IMR-90 (cell line): ENCODE data around the gene THOP1. TPM values are rescaled to one million over a fixed set of nuclear protein-coding genes. Genes with fewer than 3 reads are reported as not detected.

Experiments
- ATAC-seq: fragments of 200-7000 bp; cut with Tn5 transposase; 2 replicates; pipeline ENCODE4 v1.9.1; 2020; ENCODE audit warnings: low read depth, mild to moderate bottlenecking, moderate library complexity
- BruUV-seq: library from RNA; stranded (reverse); fragments of 400-500 nt; replicated peaks from 2 replicates; lab custom pipeline; 2021; lab: Mats Ljungman, UMichigan
- CTCF ChIA-PET: fragments of 300-600 bp; formaldehyde crosslinking; extraction: SDS; loops from one replicate; lab custom pipeline; 2021; ENCODE audit warnings: antibody characterized with exemption; lab: Yijun Ruan, JAX
- POLR2A ChIA-PET: fragments of 300-600 bp; sonication (Branson Sonifier 250); formaldehyde crosslinking; loops from one replicate; lab custom pipeline; 2022; ENCODE audit warnings: antibody characterized with exemption; ENCODE audit not compliant: unreplicated experiment; lab: Charles Lee
- DNase-seq: peaks from one replicate; pipeline ENCODE4 v3.0.0; 2013
- H2AFZ ChIP-seq: replicated peaks from 2 replicates; pipeline ENCODE3; 2013; ENCODE audit warnings: low read length, mild to moderate bottlenecking; ENCODE audit not compliant: poor library complexity
- H2AK5ac ChIP-seq: 2 replicates; pipeline ENCODE4 v1.6.1; 2013; ENCODE audit warnings: low read depth, low read length, inconsistent platforms
- H2AK9ac ChIP-seq: replicated peaks from 2 replicates; pipeline ENCODE3; 2013; ENCODE audit warnings: mild to moderate bottlenecking, low read depth, low read length, moderate library complexity; ENCODE audit not compliant: poor library complexity
- H2BK120ac ChIP-seq: 2 replicates; pipeline ENCODE4 v1.6.1; 2013; ENCODE audit warnings: low read depth, low read length, inconsistent platforms
- H2BK15ac ChIP-seq: 3 replicates; pipeline ENCODE4 v1.6.1; 2013; ENCODE audit warnings: low read depth, low read length, inconsistent platforms
- H2BK20ac ChIP-seq: 2 replicates; pipeline ENCODE4 v1.6.1; 2013; ENCODE audit warnings: low read depth, mild to moderate bottlenecking, inconsistent platforms, low read length, moderate library complexity
- H2BK5ac ChIP-seq: 2 replicates; pipeline ENCODE4 v1.6.1; 2013; ENCODE audit warnings: mild to moderate bottlenecking, low read depth, low read length, inconsistent platforms; ENCODE audit not compliant: poor library complexity, severe bottlenecking
- H3K14ac ChIP-seq: replicated peaks from 2 replicates; pipeline ENCODE4 v1.6.1; 2013; ENCODE audit warnings: low read depth, low read length, inconsistent platforms
- H3K18ac ChIP-seq: 2 replicates; pipeline ENCODE4 v1.6.1; 2013; ENCODE audit warnings: low read depth, low read length, control low read depth
- H3K23ac ChIP-seq: 2 replicates; pipeline ENCODE4 v1.6.1; 2013; ENCODE audit warnings: low read depth, low read length, inconsistent platforms
- H3K27ac ChIP-seq: 2 replicates; pipeline ENCODE4 v1.5.1; 2013; ENCODE audit warnings: mild to moderate bottlenecking, control low read depth, low read length; ENCODE audit not compliant: insufficient read depth
- H3K27me3 ChIP-seq: 2 replicates; pipeline ENCODE4 v1.6.1; 2013; ENCODE audit warnings: low read length; ENCODE audit not compliant: control insufficient read depth, insufficient read depth
- H3K36me3 ChIP-seq: 2 replicates; pipeline ENCODE4 v1.6.1; 2013; ENCODE audit warnings: low read length, mixed read lengths; ENCODE audit not compliant: control insufficient read depth, insufficient read depth
- H3K4ac ChIP-seq: 2 replicates; pipeline ENCODE4 v1.6.1; 2013; ENCODE audit warnings: low read depth, low read length, inconsistent platforms
- H3K4me1 ChIP-seq: 2 replicates; pipeline ENCODE4 v1.6.1; 2013; ENCODE audit warnings: low read length, mixed read lengths; ENCODE audit not compliant: control insufficient read depth, insufficient read depth
- H3K4me2 ChIP-seq: 2 replicates; pipeline ENCODE4 v1.6.1; 2013; ENCODE audit warnings: low read depth, mild to moderate bottlenecking, control low read depth, low read length, moderate library complexity
- H3K4me3 ChIP-seq: 2 replicates; pipeline ENCODE4 v1.5.1; 2013; ENCODE audit warnings: low read depth, mild to moderate bottlenecking, control low read depth, low read length, moderate library complexity; ENCODE audit not compliant: insufficient read depth
- H3K56ac ChIP-seq: 2 replicates; pipeline ENCODE4 v1.6.1; 2013; ENCODE audit warnings: low read length, inconsistent platforms; ENCODE audit not compliant: insufficient read depth; ENCODE audit errors: extremely low read depth
- H3K79me1 ChIP-seq, 2 experiments: 2 replicates each; pipeline ENCODE4 v1.6.1; 2013; ENCODE audit warnings: low read length in 2 of 2, inconsistent platforms in 1 of 2, low read depth in 1 of 2
- H3K9ac ChIP-seq: 2 replicates; pipeline ENCODE4 v1.6.1; 2013; ENCODE audit warnings: low read depth, low read length, control low read depth
- H3K9me1 ChIP-seq: 2 replicates; pipeline ENCODE4 v1.6.1; 2013; ENCODE audit warnings: low read length, inconsistent platforms; ENCODE audit not compliant: insufficient read depth
- H3K9me3 ChIP-seq: 2 replicates; pipeline ENCODE4 v1.6.1; 2013; ENCODE audit warnings: low read length; ENCODE audit not compliant: control insufficient read depth, insufficient read depth
- H4K20me1 ChIP-seq: 2 replicates; pipeline ENCODE4 v1.6.1; 2013; ENCODE audit warnings: low read length, inconsistent platforms; ENCODE audit not compliant: insufficient read depth
- H4K5ac ChIP-seq: 2 replicates; pipeline ENCODE4 v1.6.1; 2013; ENCODE audit warnings: mild to moderate bottlenecking, low read depth, low read length, control low read depth
- H4K8ac ChIP-seq, 2 experiments: 2 replicates each; pipeline ENCODE4 v1.6.1; 2013; ENCODE audit warnings: low read depth in 2 of 2, low read length in 2 of 2, control low read depth in 1 of 2, inconsistent platforms in 1 of 2
- H4K91ac ChIP-seq: 2 replicates; pipeline ENCODE4 v1.6.1; 2013; ENCODE audit warnings: low read depth, low read length, inconsistent platforms; ENCODE audit not compliant: insufficient read depth
- BHLHE40 ChIP-seq: fragments of 150-350 bp; IDR thresholded peaks from 2 replicates; pipeline ENCODE4 v1.6.1; 2016; ENCODE audit warnings: mild to moderate bottlenecking, low read depth, low read length
- CEBPB ChIP-seq: IDR thresholded peaks from 2 replicates; pipeline ENCODE4 v1.6.1; 2012; ENCODE audit warnings: low read depth, low read length, improper control_type of control experiment
- CTCF ChIP-seq: conservative IDR thresholded peaks from 2 replicates; pipeline ENCODE4 v1.5.1; 2012; ENCODE audit warnings: mild to moderate bottlenecking, low read depth, low read length, improper control_type of control experiment
- FOS ChIP-seq: fragments of 150-350 bp; IDR thresholded peaks from 2 replicates; pipeline ENCODE4 v1.6.1; 2016; ENCODE audit warnings: low read depth, low read length
- MAZ ChIP-seq: IDR thresholded peaks from 2 replicates; pipeline ENCODE4 v1.6.1; 2012; ENCODE audit warnings: low read depth, mild to moderate bottlenecking, low read length, improper control_type of control experiment, moderate library complexity, borderline replicate concordance
- MXI1 ChIP-seq: IDR thresholded peaks from 2 replicates; pipeline ENCODE4 v1.6.1; 2012; ENCODE audit warnings: low read depth, mild to moderate bottlenecking, low read length, moderate library complexity, borderline replicate concordance
- NFE2L2 ChIP-seq: fragments of 150-350 bp; IDR thresholded peaks from 2 replicates; pipeline ENCODE4 v1.6.1; 2016; ENCODE audit warnings: low read depth, mild to moderate bottlenecking, low read length
- POLR2A ChIP-seq: IDR thresholded peaks from 2 replicates; pipeline ENCODE4 v1.6.1; 2012; ENCODE audit warnings: mild to moderate bottlenecking, low read depth, low read length
- RAD21 ChIP-seq: IDR thresholded peaks from 2 replicates; pipeline ENCODE4 v1.6.1; 2012; ENCODE audit warnings: low read length, improper control_type of control experiment
- RCOR1 ChIP-seq: IDR thresholded peaks from 2 replicates; pipeline ENCODE4 v1.6.1; 2012; ENCODE audit warnings: mild to moderate bottlenecking, low read length, improper control_type of control experiment; ENCODE audit not compliant: insufficient replicate concordance
- RFX5 ChIP-seq: IDR thresholded peaks from 2 replicates; pipeline ENCODE4 v1.8.0; 2012; ENCODE audit warnings: low read depth, mild to moderate bottlenecking, low read length, moderate library complexity
- SMC3 ChIP-seq: fragments of 150-350 bp; IDR thresholded peaks from 2 replicates; pipeline ENCODE4 v1.6.1; 2016; ENCODE audit warnings: low read depth, mild to moderate bottlenecking, antibody characterized with exemption, low read length, moderate library complexity
- WGBS, 2 experiments: methylation state at CpG; one replicate each; pipeline versions ENCODE4 v1.1.5 to v1.1.7; 2013; ENCODE audit warnings: missing lambda C conversion rate in 2 of 2; ENCODE audit not compliant: insufficient read length in 1 of 2; ENCODE audit errors: extremely low coverage in 2 of 2; 5-methylcytosine and 5-hydroxymethylcytosine counted together
- dilution Hi-C: fragments of 300-500 bp; cut with HindIII; formaldehyde crosslinking; loops from one replicate; pipeline ENCODE4 v1.14.3; 2018; ENCODE audit warnings: low sequenced_read_pairs; ENCODE audit not compliant: unreplicated experiment
- in situ Hi-C: fragments of 300-500 bp; cut with MboI; formaldehyde crosslinking; loops from 3 replicates; pipeline ENCODE4 v1.14.3; 2019; ENCODE audit warnings: low sequenced_read_pairs, inconsistent platforms, mixed read lengths
- intact Hi-C: fragments of 100-400 bp; cut with micrococcal nuclease; formaldehyde crosslinking; loops from 2 replicates; pipeline ENCODE4 v1.10.0; 2022
- polyA plus RNA-seq, 3 experiments: library from polyadenylated mRNA; depleted of rRNA; stranded (reverse); fragments of >200 nt; gene quantifications; 2 replicates each; pipeline ENCODE4 v1.2.3, GENCODE V29; 2012; ENCODE audit warnings: low replicate concordance in 1 of 3
- total RNA-seq: library from RNA; depleted of rRNA; stranded (reverse); fragments of >200 nt; gene quantifications from 2 replicates; pipeline ENCODE4 v1.2.3, GENCODE V29; 2012
- TF ChIP-seq, protein P1 (sequence below): fragments of 150-350 bp; IDR thresholded peaks from 2 replicates; pipeline ENCODE4 v1.6.1; 2016; ENCODE audit warnings: low read depth, mild to moderate bottlenecking, low read length, moderate library complexity, borderline replicate concordance
- TF ChIP-seq, protein P2 (sequence below): fragments of 150-350 bp; IDR thresholded peaks from 2 replicates; pipeline ENCODE4 v1.6.1; 2017; ENCODE audit warnings: mild to moderate bottlenecking, antibody characterized with exemption, low read length, low read depth

THOP1 gene
- total and polyA plus RNA-seq, 2 of the 4 experiments (the other 2 are of a cell fraction): 57.5 to 91.9 TPM

- ChIA-PET POLR2A (no interaction called here), CTCF (no interaction called here)
- Histone ChIP-seq H3K18ac (no peak overlapping the region), H3K79me1 (peaks cover 35 to 61% of the 10 kb centered on the region in 2 experiments), H3K4ac (no peak overlapping the region), H4K5ac (no peak overlapping the region), H4K20me1 (no peaks in the 10 kb centered on the region), H4K8ac (no peak overlapping the region), H3K23ac (no peak overlapping the region), H3K9me1 (no peaks in the 10 kb centered on the region), H3K4me1 (peaks cover 5% of the 10 kb centered on the region), H3K27ac (no peak overlapping the region), H3K36me3 (peaks cover 16% of the 10 kb centered on the region), H3K56ac (no peak overlapping the region), H4K91ac (no peak overlapping the region), H2AFZ (no peak overlapping the region), H2AK5ac (no peak overlapping the region), H2BK20ac (no peak overlapping the region), H2AK9ac (no peak overlapping the region), H3K14ac (no peak overlapping the region), H3K4me3 (no peak overlapping the region), H3K27me3 (no peaks in the 10 kb centered on the region), H2BK120ac (no peak overlapping the region), H3K9ac (no peak overlapping the region), H2BK5ac (no peak overlapping the region), H3K9me3 (peaks cover 39% of the 10 kb centered on the region), H3K4me2 (no peak overlapping the region), H2BK15ac (no peak overlapping the region)
- intact Hi-C loops (no loop called here), in situ Hi-C loops (no loop called here), dilution Hi-C loops (no loop called here)
- ATAC-seq (no peak), DNase-seq (no peak)
- no peak for TF ChIP-seq FOS
- TF ChIP-seq, protein P1, sequence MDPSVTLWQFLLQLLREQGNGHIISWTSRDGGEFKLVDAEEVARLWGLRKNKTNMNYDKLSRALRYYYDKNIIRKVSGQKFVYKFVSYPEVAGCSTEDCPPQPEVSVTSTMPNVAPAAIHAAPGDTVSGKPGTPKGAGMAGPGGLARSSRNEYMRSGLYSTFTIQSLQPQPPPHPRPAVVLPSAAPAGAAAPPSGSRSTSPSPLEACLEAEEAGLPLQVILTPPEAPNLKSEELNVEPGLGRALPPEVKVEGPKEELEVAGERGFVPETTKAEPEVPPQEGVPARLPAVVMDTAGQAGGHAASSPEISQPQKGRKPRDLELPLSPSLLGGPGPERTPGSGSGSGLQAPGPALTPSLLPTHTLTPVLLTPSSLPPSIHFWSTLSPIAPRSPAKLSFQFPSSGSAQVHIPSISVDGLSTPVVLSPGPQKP: no peak
- no peak for TF ChIP-seq NFE2L2
- TF ChIP-seq MAZ: no peak
- no peak for TF ChIP-seq SMC3
- TF ChIP-seq, protein P2, sequence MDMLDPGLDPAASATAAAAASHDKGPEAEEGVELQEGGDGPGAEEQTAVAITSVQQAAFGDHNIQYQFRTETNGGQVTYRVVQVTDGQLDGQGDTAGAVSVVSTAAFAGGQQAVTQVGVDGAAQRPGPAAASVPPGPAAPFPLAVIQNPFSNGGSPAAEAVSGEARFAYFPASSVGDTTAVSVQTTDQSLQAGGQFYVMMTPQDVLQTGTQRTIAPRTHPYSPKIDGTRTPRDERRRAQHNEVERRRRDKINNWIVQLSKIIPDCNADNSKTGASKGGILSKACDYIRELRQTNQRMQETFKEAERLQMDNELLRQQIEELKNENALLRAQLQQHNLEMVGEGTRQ: no peak
- no peak for TF ChIP-seq CTCF
- TF ChIP-seq BHLHE40: no peak
- TF ChIP-seq RCOR1: no peak
- TF ChIP-seq CEBPB: no peak
- no peak for TF ChIP-seq RFX5
- TF ChIP-seq MXI1: no peak
- TF ChIP-seq POLR2A: no peak
- no peak for TF ChIP-seq RAD21
- WGBS, 2 experiments: 100% methylated on average over 1 of the region's 2 CpGs; no CpG with 5 or more reads in 1 of the 2 experiments
- no TSS peak for BruUV-seq
These were observed 59.8 kb downstream of the THOP1 start for GRCh38 chr19:2845107-2845506.
